ENCODE measurements around the gene ATG16L2.

- no peak for TF ChIP-seq CTCF (IDR thresholded peaks at IDR 0.05)
- no peak for TF ChIP-seq POLR2A (IDR thresholded peaks at IDR 0.05)
- TF ChIP-seq POLR2AphosphoS5 (IDR thresholded peaks at IDR 0.05; ENCODE audit: insufficient read depth in 1 of 2, low read depth in 1 of 2) = no peak
Measured at GRCh38 chr11:72777755-72778278, 36.4 kb upstream of the ATG16L2 start.

All from vagina (tissue), 2 donors.